Subcutaneous abdominal adipose tissue (tissue), 5 donors: ENCODE results near the gene PDE4D.

Experiments
- H3K27ac ChIP-seq: one replicate; pipeline ENCODE4 v1.7.0; 2013; ENCODE audit warnings: low read depth, mild to moderate bottlenecking, inconsistent platforms, low read length, moderate library complexity
- H3K27me3 ChIP-seq, 5 donors: one replicate each; pipeline ENCODE4 v1.7.0; 2013; ENCODE audit warnings: low read length in 5 of 5, inconsistent platforms in 1 of 5; ENCODE audit not compliant: control insufficient read depth in 5 of 5, insufficient read depth in 4 of 5
- H3K36me3 ChIP-seq, 5 donors: one replicate each; pipeline ENCODE4 v1.7.0; 2013; ENCODE audit warnings: low read length in 5 of 5; ENCODE audit not compliant: control insufficient read depth in 5 of 5, insufficient read depth in 5 of 5
- H3K4me1 ChIP-seq, 5 donors: one replicate each; pipeline ENCODE4 v1.7.0; 2013; ENCODE audit warnings: low read length in 5 of 5, mild to moderate bottlenecking in 3 of 5, moderate library complexity in 1 of 5; ENCODE audit not compliant: control insufficient read depth in 5 of 5, insufficient read depth in 5 of 5
- H3K4me3 ChIP-seq, 5 donors: one replicate each; pipeline ENCODE4 v1.7.0; 2013; ENCODE audit warnings: low read length in 5 of 5, low read depth in 1 of 5
- H3K9ac ChIP-seq, 5 donors: one replicate each; pipeline ENCODE4 v1.7.0; 2013; ENCODE audit warnings: low read length in 5 of 5, mild to moderate bottlenecking in 4 of 5, moderate library complexity in 3 of 5
- H3K9me3 ChIP-seq, 5 donors: one replicate each; pipeline ENCODE4 v1.7.0; 2013; ENCODE audit warnings: low read length in 5 of 5; ENCODE audit not compliant: control insufficient read depth in 5 of 5
- donor health status: healthy.
- donor health status: healthy.
- donor health status: healthy.
- donor health status: healthy.
- donor health status: healthy.

The PDE4D gene

GRCh38 chr5:59501316-59501715, 392.2 kb downstream of the PDE4D start:
- Histone ChIP-seq H3K36me3 (no peaks in the 10 kb centered on the region), H3K27ac (no peak overlapping the region), H3K4me1 (peaks cover 0 to 10% (median 5%) of the 10 kb centered on the region in 5 donors)

GRCh38 chr5:59500014-59500413, 393.5 kb downstream of the PDE4D start:
- no peak overlapping the region for H3K27ac ChIP-seq
- no peaks in the 10 kb centered on the region for H3K9me3 ChIP-seq
- no peak overlapping the region for H3K4me3 ChIP-seq
- H3K9ac ChIP-seq: no peak overlapping the region
- no peaks in the 10 kb centered on the region for H3K36me3 ChIP-seq
- H3K27me3 ChIP-seq: no peaks in the 10 kb centered on the region
- H3K4me1 ChIP-seq: peaks cover 0 to 10% (median 5%) of the 10 kb centered on the region in 5 donors

More at GRCh38 chr5:59501316-59501715, 392.2 kb downstream of the PDE4D start:
- Histone ChIP-seq H3K9me3 (no peaks in the 10 kb centered on the region), H3K27me3 (no peaks in the 10 kb centered on the region), H3K9ac (no peak overlapping the region), H3K4me3 (no peak overlapping the region)

- H3K27ac ChIP-seq: no peak overlapping the region
- peaks cover 0 to 10% (median 5%) of the 10 kb centered on the region in 5 donors for H3K4me1 ChIP-seq
- no peak overlapping the region for H3K4me3 ChIP-seq
- H3K9ac ChIP-seq: no peak overlapping the region
- H3K27me3 ChIP-seq: no peaks in the 10 kb centered on the region
- no peaks in the 10 kb centered on the region for H3K9me3 ChIP-seq
- H3K36me3 ChIP-seq: no peaks in the 10 kb centered on the region
Observed at GRCh38 chr5:59497207-59497606, 396.3 kb downstream of the PDE4D start.

- Histone ChIP-seq H3K9me3 (no peaks in the 10 kb centered on the region), H3K4me3 (no peak overlapping the region), H3K27me3 (no peaks in the 10 kb centered on the region), H3K27ac (no peak overlapping the region), H3K4me1 (peaks cover 0 to 10% (median 5%) of the 10 kb centered on the region in 5 donors), H3K36me3 (no peaks in the 10 kb centered on the region), H3K9ac (no peak overlapping the region)
Observed at GRCh38 chr5:59496524-59497134, 396.9 kb downstream of the PDE4D start.

GRCh38 chr5:59491945-59492344, 401.6 kb downstream of the PDE4D start:
- H3K27me3 ChIP-seq: no peaks in the 10 kb centered on the region
- no peak overlapping the region for H3K27ac ChIP-seq
- H3K4me1 ChIP-seq: no peaks in the 10 kb centered on the region
- no peaks in the 10 kb centered on the region for H3K9me3 ChIP-seq
- H3K36me3 ChIP-seq: no peaks in the 10 kb centered on the region
- H3K9ac ChIP-seq: no peak overlapping the region
- H3K4me3 ChIP-seq: no peak overlapping the region

- no peak overlapping the region for H3K4me3 ChIP-seq
- H3K9me3 ChIP-seq: no peaks in the 10 kb centered on the region
- H3K27me3 ChIP-seq: no peaks in the 10 kb centered on the region
- no peaks in the 10 kb centered on the region for H3K4me1 ChIP-seq
- H3K27ac ChIP-seq: no peak overlapping the region
- H3K36me3 ChIP-seq: no peaks in the 10 kb centered on the region
- no peak overlapping the region for H3K9ac ChIP-seq
Observed at GRCh38 chr5:59489551-59489950, 404.0 kb downstream of the PDE4D start.

- H3K27me3 ChIP-seq: no peaks in the 10 kb centered on the region
- H3K36me3 ChIP-seq: no peaks in the 10 kb centered on the region
- no peaks in the 10 kb centered on the region for H3K9me3 ChIP-seq
- H3K4me3 ChIP-seq: no peak overlapping the region
- no peak overlapping the region for H3K9ac ChIP-seq
- no peaks in the 10 kb centered on the region for H3K4me1 ChIP-seq
- H3K27ac ChIP-seq: no peak overlapping the region
Observed at GRCh38 chr5:59487772-59488729, 405.5 kb downstream of the PDE4D start.

- H3K27ac ChIP-seq: no peak overlapping the region
- H3K27me3 ChIP-seq: no peaks in the 10 kb centered on the region
- no peaks in the 10 kb centered on the region for H3K4me1 ChIP-seq
- H3K9ac ChIP-seq: no peak overlapping the region
- no peaks in the 10 kb centered on the region for H3K36me3 ChIP-seq
- no peak overlapping the region for H3K4me3 ChIP-seq
- no peaks in the 10 kb centered on the region for H3K9me3 ChIP-seq
Observed at GRCh38 chr5:59487068-59487686, 406.3 kb downstream of the PDE4D start.

- Histone ChIP-seq H3K27me3 (no peaks in the 10 kb centered on the region), H3K36me3 (no peaks in the 10 kb centered on the region), H3K9me3 (no peaks in the 10 kb centered on the region), H3K4me3 (no peak overlapping the region), H3K4me1 (no peaks in the 10 kb centered on the region), H3K9ac (no peak overlapping the region), H3K27ac (no peak overlapping the region)
Observed at GRCh38 chr5:59486508-59486907, 407.0 kb downstream of the PDE4D start.
